Measurements from ENCODE around the gene TXNDC15.

DNA sequence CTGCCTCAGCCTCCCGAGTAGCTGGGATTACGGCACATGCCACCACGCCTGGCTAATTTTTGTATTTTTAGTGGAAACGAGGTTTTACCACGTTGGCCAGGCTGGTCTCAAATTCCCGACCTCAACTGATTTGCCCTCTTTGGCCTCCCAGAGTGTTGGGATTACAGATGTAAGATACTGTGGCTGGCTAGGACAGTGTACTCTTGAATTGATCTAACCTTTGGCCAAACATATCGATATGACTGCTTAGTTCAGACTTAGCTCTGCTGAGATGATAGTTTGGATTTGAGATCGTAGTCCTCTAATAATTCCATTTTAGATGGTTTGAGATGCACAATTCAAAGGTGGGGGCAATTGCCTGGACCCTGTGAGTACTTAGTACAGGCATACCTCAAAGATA is 15.2 kb downstream of the TXNDC15 start:
- no peak for TF ChIP-seq CTCF (IDR thresholded peaks at IDR 0.05; ENCODE audit: insufficient read depth, low read length)
- no peak for TF ChIP-seq SPI1 (IDR thresholded peaks at IDR 0.05; ENCODE audit: borderline replicate concordance, low read depth)
- no peak for TF ChIP-seq POLR2AphosphoS5 (IDR thresholded peaks at IDR 0.05; ENCODE audit: low read depth)

Data from HL-60 (cell line).